ENCODE measurements around the gene AKR1A1. TPM values are rescaled to one million over a fixed set of nuclear protein-coding genes. Genes with fewer than 3 reads are reported as not detected.
"Not testable (repeated sequence)": the region's sequence is repeated elsewhere in the genome, so short reads cannot be mapped to it uniquely, and the experiment has no call there.

The AKR1A1 gene
- total RNA-seq (2014; rRNA removed; shearing (Covaris generic)) = 195 and 202 TPM in 2 replicates

- DNase-seq (ENCODE audit: low spot score) = peak; percentile 87
Observed at GRCh38 chr1:45550401-45551351, at the start of gene AKR1A1. AKR1A1 (plus strand) TSS chr1:45550826; CDS start chr1:45561795, 10,969 bp downstream.

GRCh38 chr1:45501505-45501859 is 49.1 kb upstream of the AKR1A1 start:
- DNase-seq (ENCODE audit: low spot score) = no peak

- DNase-seq (ENCODE audit: low spot score) = no peak
Observed at GRCh38 chr1:45503462-45504360, 46.9 kb upstream of the AKR1A1 start.

- no peak for DNase-seq (ENCODE audit: low spot score)
Observed at GRCh38 chr1:45507195-45507594, 43.4 kb upstream of the AKR1A1 start.

GRCh38 chr1:45507893-45508292 is 42.7 kb upstream of the AKR1A1 start:
- DNase-seq (ENCODE audit: low spot score) = no peak

DNA sequence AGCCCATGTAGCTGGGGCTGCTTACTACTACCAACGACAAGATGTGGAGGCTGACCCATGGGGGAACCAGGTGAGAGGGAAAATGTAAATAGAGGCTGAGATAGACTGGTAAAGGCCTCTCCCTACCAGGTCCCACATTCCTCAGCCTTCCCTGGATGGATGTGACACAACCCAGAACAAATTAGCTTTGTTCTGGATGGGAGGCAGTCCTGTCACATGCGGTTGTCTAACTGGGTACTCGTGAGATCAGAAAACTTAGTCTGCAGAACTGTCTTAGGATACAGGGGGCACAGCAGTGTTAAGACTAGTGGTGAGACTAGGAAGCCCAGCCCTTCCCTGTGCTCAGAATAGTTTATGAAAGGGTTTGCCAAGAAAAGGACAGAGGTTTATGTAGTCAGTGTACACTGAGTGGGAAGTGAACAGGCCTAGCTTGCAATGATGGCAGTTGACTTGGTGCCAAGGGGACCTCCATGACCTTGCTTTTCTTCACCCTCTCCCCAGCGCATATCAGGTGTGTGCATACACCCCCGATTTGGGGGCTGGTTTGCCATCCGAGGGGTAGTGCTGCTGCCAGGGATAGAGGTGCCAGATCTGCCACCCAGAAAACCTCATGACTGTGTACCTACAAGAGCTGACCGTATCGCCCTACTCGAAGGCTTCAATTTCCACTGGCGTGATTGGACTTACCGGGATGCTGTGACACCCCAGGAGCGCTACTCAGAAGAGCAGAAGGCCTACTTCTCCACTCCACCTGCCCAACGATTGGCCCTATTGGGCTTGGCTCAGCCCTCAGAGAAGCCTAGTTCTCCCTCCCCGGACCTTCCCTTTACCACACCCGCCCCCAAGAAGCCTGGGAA is 42.1 kb upstream of the AKR1A1 start:
- DNase-seq (ENCODE audit: low spot score) = peak; percentile 31

DNA sequence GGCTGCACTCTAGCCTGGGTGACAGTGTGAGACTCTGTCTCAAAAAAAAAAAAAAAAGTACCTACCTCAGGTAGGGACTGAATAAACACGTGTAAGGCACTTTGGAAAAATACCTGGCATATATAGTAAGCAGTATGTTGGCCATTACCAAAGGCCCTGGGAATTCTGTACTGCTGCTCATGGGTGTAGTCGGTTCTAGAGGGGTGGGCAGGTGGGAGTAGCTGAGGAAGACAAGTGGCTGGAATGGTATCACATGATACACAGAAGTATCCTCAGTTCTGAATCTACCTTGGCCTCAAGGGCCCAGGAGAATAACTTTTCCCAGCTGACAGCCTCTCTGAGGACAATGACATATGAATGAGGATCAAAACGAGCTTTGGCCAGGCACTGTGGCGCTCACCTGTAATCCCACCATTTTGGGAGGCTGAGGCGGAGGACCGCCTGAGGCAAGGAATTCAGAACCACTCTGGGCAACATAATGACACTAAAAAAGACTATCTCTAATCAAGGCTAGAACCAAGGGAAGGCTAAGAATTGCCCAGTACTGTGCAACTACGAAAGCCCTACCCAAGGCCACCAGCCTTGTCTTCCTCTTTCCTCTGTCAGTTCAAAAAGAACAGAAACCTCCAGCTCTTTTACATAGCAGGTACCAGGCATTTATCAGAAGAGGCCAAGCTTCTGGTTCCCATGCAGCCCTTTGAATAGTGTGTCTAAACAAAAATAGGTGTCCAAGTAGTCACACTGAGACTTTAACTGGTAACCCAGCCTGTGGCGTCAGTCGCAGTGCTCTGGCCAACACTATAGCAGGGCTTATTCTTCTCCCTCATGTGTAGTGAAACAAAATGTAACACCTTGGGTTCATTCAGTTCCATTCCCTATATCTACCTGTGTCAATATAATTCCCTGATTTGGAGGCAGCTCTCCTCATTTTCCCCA is 40.3 kb upstream of the AKR1A1 start:
- no peak for DNase-seq (ENCODE audit: low spot score)

DNA sequence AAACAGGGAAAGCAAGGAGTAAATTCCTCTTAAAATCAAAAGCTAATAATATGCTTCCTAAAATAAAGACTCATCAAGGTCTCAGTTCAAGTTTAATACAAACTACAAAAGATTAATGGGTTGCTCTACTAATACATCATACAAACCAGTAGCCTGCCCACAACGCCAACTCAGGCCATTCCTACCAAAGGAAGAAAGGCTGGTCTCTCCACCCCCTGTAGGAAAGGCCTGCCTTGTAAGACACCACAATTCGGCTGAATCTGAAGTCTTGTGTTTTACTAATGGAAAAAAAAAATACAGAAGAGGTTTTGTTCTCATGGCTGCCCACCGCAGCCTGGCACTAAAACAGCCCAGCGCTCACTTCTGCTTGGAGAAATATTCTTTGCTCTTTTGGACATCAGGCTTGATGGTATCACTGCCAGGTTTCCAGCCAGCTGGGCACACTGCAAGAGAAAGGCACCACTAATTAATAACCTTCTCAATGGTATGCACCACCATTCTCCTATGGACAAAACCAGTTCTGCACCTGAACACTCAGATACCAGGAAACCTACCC is 39.6 kb upstream of the AKR1A1 start:
- DNase-seq (ENCODE audit: low spot score) = no peak

DNA sequence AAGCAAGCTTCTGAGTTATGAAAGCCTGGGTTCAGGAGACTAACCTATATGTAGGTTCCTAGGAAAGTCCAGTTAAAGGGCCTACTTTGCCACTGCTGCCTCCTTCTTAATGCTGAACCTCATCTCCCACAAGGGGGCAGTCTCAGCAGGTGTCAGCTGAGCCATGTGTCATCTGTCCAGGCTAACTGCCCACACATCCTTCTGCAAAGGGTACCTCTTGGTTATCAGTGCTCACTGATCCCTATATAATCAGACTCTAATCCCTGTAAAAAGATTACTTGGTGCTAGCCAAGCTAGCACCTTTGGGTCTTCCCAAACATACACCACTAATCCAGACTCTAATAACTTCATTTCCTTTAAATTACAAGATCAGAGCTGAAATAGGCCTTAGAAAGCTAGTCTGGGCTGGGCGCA is 38.0 kb upstream of the AKR1A1 start:
- DNase-seq (ENCODE audit: low spot score) = peak; percentile 67

DNA sequence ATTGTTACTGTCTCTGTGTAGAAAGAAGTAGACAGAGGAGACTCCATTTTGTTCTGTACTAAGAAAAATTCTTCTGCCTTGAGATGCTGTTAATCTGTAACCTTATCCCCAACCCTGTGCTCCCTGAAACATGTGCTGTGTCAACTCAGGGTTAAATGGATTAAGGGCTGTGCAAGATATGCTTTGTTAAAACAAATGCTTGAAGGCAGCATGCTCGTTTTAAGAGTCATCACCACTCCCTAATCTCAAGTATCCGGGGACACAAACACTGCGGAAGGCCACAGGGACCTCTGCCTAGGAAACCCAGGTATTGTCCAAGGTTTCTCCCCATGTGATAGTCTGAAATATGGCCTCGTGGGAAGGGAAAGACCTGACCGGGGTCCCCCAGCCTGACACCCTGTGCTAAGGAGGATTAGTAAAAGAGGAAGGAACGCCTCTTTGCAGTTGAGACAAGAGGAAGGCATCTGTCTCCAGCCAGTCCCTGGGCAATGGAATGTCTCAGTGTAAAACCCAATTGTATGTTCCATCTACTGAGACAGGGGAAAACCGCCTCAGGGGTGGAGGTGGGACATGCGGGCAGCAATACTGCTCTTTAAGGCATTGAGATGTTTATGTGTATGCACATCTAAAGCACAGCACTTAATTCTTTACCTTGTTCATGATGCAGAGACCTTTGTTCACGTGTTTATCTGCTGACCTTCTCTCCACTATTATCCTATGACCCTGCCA is 36.9 kb upstream of the AKR1A1 start:
- DNase-seq (ENCODE audit: low spot score) = not testable (repeated sequence)

DNA sequence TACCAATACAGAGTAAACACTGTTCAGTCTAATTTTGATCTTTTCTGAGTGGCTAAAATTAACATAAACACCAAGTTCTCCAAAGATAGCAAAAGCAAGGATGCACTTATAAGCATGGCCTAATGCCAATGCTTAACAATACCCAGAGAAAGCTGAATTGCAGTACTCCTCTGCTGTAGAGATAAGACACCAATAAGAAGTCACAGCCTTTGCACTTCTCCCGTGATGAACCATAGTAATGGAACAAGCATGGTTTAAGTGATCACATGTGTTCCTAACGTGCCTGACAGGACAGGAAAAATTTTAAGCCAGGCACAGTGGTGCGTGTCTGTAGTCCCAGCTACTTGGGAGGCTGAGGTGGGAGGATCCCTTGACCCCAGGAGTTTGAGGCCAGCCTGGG is 34.6 kb upstream of the AKR1A1 start:
- DNase-seq (ENCODE audit: low spot score) = no peak

GRCh38 chr1:45516465-45516864 is 34.2 kb upstream of the AKR1A1 start:
- no peak for DNase-seq (ENCODE audit: low spot score)

GRCh38 chr1:45518366-45518765 is 32.3 kb upstream of the AKR1A1 start:
- DNase-seq (ENCODE audit: low spot score) = not testable (repeated sequence)

DNA sequence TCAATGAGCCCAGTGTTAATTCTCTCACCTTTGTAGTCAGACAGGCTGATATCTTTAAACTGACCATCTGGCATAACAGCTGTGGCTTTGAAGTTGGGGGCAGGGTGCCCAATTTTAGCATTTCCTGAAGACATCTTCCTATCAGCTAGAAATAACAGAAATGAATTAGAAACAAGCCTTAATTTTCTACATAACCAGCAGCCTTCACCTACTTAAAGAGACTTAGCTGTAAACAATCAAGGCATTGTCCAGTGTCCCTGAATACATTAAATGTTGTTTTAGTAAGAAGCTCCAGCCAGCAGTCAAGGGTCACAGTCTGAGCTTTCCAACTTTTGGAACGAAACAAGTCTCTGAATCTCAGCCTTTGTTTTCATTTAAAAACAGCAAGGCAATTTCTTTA is 31.7 kb upstream of the AKR1A1 start:
- no peak for DNase-seq (ENCODE audit: low spot score)

DNA sequence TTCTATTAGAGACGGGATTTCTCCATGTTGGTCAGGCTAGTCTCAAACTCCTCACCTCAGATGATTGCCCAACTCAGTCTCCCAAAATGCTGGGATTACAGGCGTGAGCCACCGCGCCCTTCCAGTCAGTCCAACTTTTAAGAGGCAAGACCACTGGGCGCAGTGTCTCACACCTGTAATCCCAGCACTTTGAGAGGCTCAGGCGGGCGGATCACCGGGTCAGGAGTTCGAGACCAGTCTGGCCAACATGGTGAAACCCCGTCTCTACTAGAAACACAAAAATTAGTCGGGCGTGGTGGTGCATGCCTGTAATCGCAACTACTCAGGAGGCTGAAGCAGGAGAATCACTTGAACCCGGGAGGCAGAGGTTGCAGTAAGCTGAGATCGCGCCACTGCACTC is 30.9 kb upstream of the AKR1A1 start:
- DNase-seq (ENCODE audit: low spot score) = not testable (repeated sequence)

DNA sequence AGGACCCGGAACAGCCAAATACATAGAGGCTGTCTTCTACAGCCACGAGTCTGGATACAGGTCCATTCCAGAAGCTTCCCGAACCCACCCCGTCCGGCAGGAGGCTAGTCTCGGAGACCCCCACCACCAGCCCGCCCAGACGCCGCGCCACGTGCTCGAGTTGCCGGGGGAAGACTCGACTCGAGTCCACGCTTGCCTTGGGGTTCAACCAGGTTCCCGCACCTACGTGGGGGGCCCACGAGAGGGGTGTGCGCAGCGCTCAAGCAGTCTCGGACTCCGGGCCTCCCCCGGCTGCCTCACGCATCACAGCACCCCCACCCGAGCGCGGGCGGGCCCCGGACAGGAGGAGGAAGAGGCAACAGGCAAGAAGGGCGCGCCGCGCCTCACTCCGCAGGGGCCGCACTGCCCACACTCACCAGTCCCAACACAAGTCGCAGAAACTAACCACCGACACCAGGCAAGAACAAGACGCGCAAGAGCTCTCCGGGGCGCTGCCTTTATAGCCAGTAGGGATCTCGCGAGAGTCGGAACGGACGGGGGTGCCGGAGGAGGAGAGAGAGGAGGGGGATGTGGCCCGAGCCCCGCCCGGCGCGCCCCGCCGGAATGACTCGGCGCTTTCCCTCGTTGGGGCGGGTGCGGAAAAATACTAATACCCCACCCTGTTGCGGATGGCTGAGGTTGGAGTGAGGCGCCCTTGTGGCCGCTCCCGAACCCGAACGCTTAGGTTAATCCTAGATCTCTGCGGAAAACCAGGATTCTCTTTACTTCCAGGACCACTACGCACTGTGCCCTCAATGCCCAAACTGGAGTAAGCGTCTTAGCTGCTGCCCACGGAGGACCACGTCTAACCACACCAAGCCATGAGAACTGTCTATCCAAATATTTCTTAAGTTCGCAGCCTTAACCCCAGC is 29.0 kb upstream of the AKR1A1 start, which contains the start of gene PRDX1:
Gene PRDX1 (minus strand): TSS at position 472 of the 911 bp plus-strand sequence. CDS start 2,841 bp downstream, outside the sequence.
- DNase-seq (ENCODE audit: low spot score) = peak; percentile 97

DNA sequence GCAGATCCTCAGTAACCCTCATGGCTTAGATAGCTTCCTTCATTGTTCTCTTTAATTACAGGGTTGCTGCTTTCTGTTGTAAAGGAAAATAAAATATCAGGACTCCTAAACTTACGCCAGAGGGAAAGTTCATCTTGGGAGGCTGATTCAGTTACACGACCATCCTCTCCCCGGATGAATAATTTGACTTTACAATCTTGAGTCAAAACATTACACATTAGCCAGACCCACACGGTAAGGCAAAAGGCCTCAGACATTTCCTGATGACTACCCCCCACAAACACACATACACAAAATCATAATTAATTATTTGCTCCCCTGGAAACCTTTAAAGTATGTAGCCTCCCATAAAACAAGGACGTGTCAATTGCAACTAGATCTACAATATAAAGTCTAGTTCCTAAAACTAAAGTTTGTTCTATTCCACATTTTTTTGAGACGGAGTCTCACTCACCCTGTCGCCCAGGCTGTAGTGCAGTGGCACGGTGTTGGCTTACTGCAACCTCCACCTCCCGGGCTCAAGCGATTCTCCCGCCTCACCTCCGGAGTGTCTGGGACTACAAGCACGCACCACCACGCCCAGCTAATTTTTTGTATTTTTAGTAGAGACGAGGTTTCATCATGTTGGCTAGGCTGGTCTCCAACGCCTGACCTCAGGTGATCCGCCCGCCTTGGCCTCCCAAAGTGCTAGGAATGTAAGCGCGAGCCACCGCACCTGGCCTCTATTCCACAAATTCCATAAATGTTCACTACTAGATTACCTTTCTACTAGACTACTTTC is 28.1 kb upstream of the AKR1A1 start:
- peak; percentile 36 for DNase-seq (ENCODE audit: low spot score)
